CD14-positive monocyte (primary cell): ENCODE results near the gene RIPOR3. TPM values are rescaled to one million over a fixed set of nuclear protein-coding genes. Genes with fewer than 3 reads are reported as not detected.

Experiments used
- DNase-seq, 3 donors: peaks; one replicate each; pipeline ENCODE4 v3.0.0-alpha.2; 2011 to 2022
- H2AFZ ChIP-seq: 2 replicates; pipeline ENCODE4 v1.6.0; 2012; ENCODE audit warnings: mild to moderate bottlenecking, low read depth, low read length, inconsistent platforms; ENCODE audit not compliant: insufficient read depth, poor library complexity, severe bottlenecking
- H3K27ac ChIP-seq, 2 donors: 1 replicate in 1 of 2; 2 replicates in 1 of 2; pipeline ENCODE4 v1.5.1; 2012 to 2013; ENCODE audit warnings: low read length in 2 of 2, control low read depth in 1 of 2, inconsistent platforms in 1 of 2, low read depth in 1 of 2, mild to moderate bottlenecking in 1 of 2
- H3K27me3 ChIP-seq, 2 donors: one replicate each; pipeline versions ENCODE4 v1.6.0 to v1.6.1; 2011 to 2013; ENCODE audit warnings: low read length in 2 of 2; ENCODE audit not compliant: control insufficient read depth in 2 of 2, insufficient read depth in 2 of 2
- H3K36me3 ChIP-seq, 2 donors: replicated peaks in 1 of 2; 1 replicate in 1 of 2; 2 replicates in 1 of 2; pipeline versions ENCODE4 v1.5.1 to v1.6.1; 2012 to 2013; ENCODE audit warnings: low read length in 2 of 2, control low read depth in 1 of 2, inconsistent platforms in 1 of 2, mild to moderate bottlenecking in 1 of 2; ENCODE audit not compliant: insufficient read depth in 2 of 2, control insufficient read depth in 1 of 2
- H3K4me1 ChIP-seq, 2 donors: 1 replicate in 1 of 2; 2 replicates in 1 of 2; pipeline versions ENCODE4 v1.5.1 to v1.6.1; 2012 to 2013; ENCODE audit warnings: low read length in 2 of 2, control low read depth in 1 of 2, inconsistent platforms in 1 of 2, mild to moderate bottlenecking in 1 of 2, moderate library complexity in 1 of 2; ENCODE audit not compliant: insufficient read depth in 2 of 2, control insufficient read depth in 1 of 2
- H3K4me2 ChIP-seq: replicated peaks from 2 replicates; pipeline ENCODE3; 2012; ENCODE audit warnings: low read length, moderate library complexity, mild to moderate bottlenecking; ENCODE audit not compliant: poor library complexity, severe bottlenecking; ENCODE audit errors: extremely low read depth
- H3K4me3 ChIP-seq, 3 experiments: fragments of 200-600 bp in 1 of 3; sonication (generic) in 1 of 3; replicated peaks in 1 of 3; 1 replicate in 2 of 3; 2 replicates in 1 of 3; pipeline ENCODE4 v1.5.1; 2011 to 2013; ENCODE audit warnings: low read length in 3 of 3, mild to moderate bottlenecking in 3 of 3, control low read depth in 2 of 3, low read depth in 2 of 3, inconsistent platforms in 1 of 3, moderate library complexity in 1 of 3
- H3K79me2 ChIP-seq: 2 replicates; pipeline ENCODE4 v1.6.0; 2012; ENCODE audit warnings: mild to moderate bottlenecking, control low read depth, inconsistent platforms, low read length, moderate library complexity; ENCODE audit not compliant: insufficient read depth
- H3K9ac ChIP-seq: 2 replicates; pipeline ENCODE4 v1.6.0; 2017; ENCODE audit warnings: low read length, mild to moderate bottlenecking; ENCODE audit not compliant: insufficient read depth, poor library complexity, severe bottlenecking
- H3K9me3 ChIP-seq, 2 donors: replicated peaks in 1 of 2; 1 replicate in 1 of 2; 2 replicates in 1 of 2; pipeline versions ENCODE4 v1.5.1 to v1.6.1; 2012 to 2013; ENCODE audit warnings: low read length in 2 of 2, control low read depth in 1 of 2; ENCODE audit not compliant: control insufficient read depth in 1 of 2, insufficient read depth in 1 of 2
- H4K20me1 ChIP-seq: 2 replicates; pipeline ENCODE4 v1.6.0; 2012; ENCODE audit warnings: mild to moderate bottlenecking, low read length, control low read depth, moderate library complexity; ENCODE audit not compliant: insufficient read depth
- H3K27ac Mint-ChIP-seq, 7 donors: one replicate each; pipeline ENCODE4 v1.8.0; 2020; ENCODE audit warnings: mild to moderate bottlenecking in 7 of 7, mixed read lengths in 7 of 7, moderate library complexity in 6 of 7, inconsistent platforms in 2 of 7
- H3K27me3 Mint-ChIP-seq, 3 donors: one replicate each; pipeline ENCODE4 v1.8.0; 2021 to 2022; ENCODE audit warnings: low read depth in 3 of 3, mild to moderate bottlenecking in 3 of 3, mixed read lengths in 3 of 3, moderate library complexity in 3 of 3, inconsistent platforms in 1 of 3
- H3K36me3 Mint-ChIP-seq, 2 donors: one replicate each; pipeline ENCODE4 v1.8.0; 2020; ENCODE audit warnings: mixed read lengths in 2 of 2, inconsistent platforms in 1 of 2, mild to moderate bottlenecking in 1 of 2
- H3K4me1 Mint-ChIP-seq: one replicate; pipeline ENCODE4 v1.8.0; 2020; ENCODE audit warnings: mild to moderate bottlenecking, mixed read lengths
- H3K4me3 Mint-ChIP-seq, 2 donors: one replicate each; pipeline ENCODE4 v1.8.0; 2020; ENCODE audit warnings: mild to moderate bottlenecking in 2 of 2, mixed read lengths in 2 of 2, moderate library complexity in 1 of 2
- H3K9me3 Mint-ChIP-seq, 7 donors: one replicate each; pipeline ENCODE4 v1.8.0; 2020 to 2022; ENCODE audit warnings: mixed read lengths in 7 of 7, mild to moderate bottlenecking in 6 of 7, moderate library complexity in 6 of 7, inconsistent platforms in 2 of 7
- WGBS: methylation state at CpG from one replicate; pipeline ENCODE4 v1.1.5; 2013; ENCODE audit warnings: missing lambda C conversion rate; ENCODE audit not compliant: insufficient coverage; 5-methylcytosine and 5-hydroxymethylcytosine counted together
- intact Hi-C, 2 donors: fragments of 100-400 bp; cut with micrococcal nuclease; formaldehyde crosslinking; loops; one replicate each; pipeline versions ENCODE4 v1.15.0 to v1.15.1; 2023
- polyA plus RNA-seq, 3 donors: library from polyadenylated mRNA; depleted of rRNA in 1 of 3; unstranded in 2 of 3; stranded (reverse) in 1 of 3; fragments of 300-500 nt in 2 of 3; fragments of >200 nt in 1 of 3; fragmentation: Illumina TruSeq in 2 of 3; gene quantifications; 1 replicate in 2 of 3; 2 replicates in 1 of 3; pipeline ENCODE4 v1.2.3, GENCODE V29; 2012 to 2021
- TF ChIP-seq, protein P1 (sequence below): fragments of 200-600 bp; IDR thresholded peaks from one replicate; pipeline ENCODE4 v1.8.0; 2022; ENCODE audit warnings: antibody characterized with exemption, mild to moderate bottlenecking

Gene RIPOR3
- polyA plus RNA-seq, 3 donors: not detected

DNA sequence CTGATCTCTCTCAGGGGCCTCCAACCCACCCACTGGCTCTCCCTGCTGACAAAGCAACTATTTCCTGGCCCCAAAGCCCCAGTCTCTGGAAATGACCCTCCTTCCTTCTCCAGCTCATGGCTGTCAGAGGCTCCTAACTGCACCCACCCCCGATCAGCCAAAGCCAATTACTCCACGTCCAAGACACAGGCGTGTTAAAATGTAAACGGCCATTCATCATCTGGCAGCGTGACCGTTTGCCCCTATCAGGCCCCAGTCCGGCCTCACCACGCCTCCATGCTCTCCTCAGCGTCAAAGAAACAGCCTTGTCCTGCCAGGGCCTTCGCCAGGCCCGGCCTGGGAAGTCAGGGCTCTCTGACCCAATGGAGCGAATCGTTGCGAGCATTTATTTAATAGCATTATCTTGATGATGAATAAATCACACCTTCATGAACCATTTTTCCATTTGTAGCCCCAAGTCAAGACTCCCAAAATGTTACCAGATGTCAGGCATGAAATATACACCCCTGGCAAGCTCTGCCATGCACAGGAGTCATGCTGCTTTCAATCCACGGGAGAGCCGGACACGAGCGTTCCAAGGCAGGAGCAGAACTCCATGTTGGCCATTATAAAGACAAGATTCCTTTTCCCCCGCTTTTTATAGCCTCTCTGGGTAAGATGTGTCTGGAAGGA, 17.7 kb downstream of the RIPOR3 start:
- TF ChIP-seq, protein P1, sequence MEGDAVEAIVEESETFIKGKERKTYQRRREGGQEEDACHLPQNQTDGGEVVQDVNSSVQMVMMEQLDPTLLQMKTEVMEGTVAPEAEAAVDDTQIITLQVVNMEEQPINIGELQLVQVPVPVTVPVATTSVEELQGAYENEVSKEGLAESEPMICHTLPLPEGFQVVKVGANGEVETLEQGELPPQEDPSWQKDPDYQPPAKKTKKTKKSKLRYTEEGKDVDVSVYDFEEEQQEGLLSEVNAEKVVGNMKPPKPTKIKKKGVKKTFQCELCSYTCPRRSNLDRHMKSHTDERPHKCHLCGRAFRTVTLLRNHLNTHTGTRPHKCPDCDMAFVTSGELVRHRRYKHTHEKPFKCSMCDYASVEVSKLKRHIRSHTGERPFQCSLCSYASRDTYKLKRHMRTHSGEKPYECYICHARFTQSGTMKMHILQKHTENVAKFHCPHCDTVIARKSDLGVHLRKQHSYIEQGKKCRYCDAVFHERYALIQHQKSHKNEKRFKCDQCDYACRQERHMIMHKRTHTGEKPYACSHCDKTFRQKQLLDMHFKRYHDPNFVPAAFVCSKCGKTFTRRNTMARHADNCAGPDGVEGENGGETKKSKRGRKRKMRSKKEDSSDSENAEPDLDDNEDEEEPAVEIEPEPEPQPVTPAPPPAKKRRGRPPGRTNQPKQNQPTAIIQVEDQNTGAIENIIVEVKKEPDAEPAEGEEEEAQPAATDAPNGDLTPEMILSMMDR: no peak
- H3K4me1 Mint-ChIP-seq: no peaks in the 10 kb centered on the region
- H3K9me3 ChIP-seq: no peaks in the 10 kb centered on the region
- no peaks in the 10 kb centered on the region for H3K36me3 ChIP-seq
- intact Hi-C loops: no loop called here
- no peak overlapping the region for H3K4me2 ChIP-seq
- H3K27me3 ChIP-seq: no peaks in the 10 kb centered on the region
- H3K4me3 ChIP-seq: no peak overlapping the region
- no peaks in the 10 kb centered on the region for H3K36me3 Mint-ChIP-seq
- no peak overlapping the region for H3K27ac Mint-ChIP-seq
- WGBS: 96% methylated on average over 10 of the region's 19 CpGs
- peaks cover 1 to 6% (median 1%) of the 10 kb centered on the region in 3 donors for H3K27me3 Mint-ChIP-seq
- no peaks in the 10 kb centered on the region for H3K79me2 ChIP-seq
- no peak overlapping the region for H3K4me3 Mint-ChIP-seq
- peaks cover 0 to 2% (median 0%) of the 10 kb centered on the region in 7 donors for H3K9me3 Mint-ChIP-seq
- no peak overlapping the region for H2AFZ ChIP-seq
- H3K9ac ChIP-seq: no peak overlapping the region
- DNase-seq: no peak
- no peaks in the 10 kb centered on the region for H3K4me1 ChIP-seq
- H3K27ac ChIP-seq: no peak overlapping the region
- H4K20me1 ChIP-seq: no peaks in the 10 kb centered on the region

DNA sequence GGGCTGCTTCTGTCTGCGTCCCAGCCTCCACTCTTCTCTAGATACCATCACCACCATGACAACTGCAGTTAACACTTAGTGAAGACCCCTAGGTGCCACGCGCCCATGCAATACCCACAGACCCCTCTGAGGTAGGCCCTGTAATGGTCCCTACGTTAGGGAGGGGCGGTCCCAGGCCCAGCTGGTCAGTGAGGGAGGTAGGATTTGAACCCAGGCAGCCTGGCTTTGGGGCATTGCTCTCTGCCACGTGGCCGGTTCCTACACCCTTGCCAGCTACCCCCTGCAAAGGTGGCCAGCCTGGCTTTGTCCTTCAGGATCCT, 18.2 kb downstream of the RIPOR3 start:
- H2AFZ ChIP-seq: no peak overlapping the region
- intact Hi-C loops: no loop called here
- H3K27ac ChIP-seq: no peak overlapping the region
- H3K79me2 ChIP-seq: no peaks in the 10 kb centered on the region
- H3K4me2 ChIP-seq: no peak overlapping the region
- 90% methylated on average over 3 of the region's 7 CpGs for WGBS
- TF ChIP-seq, protein P1: no peak
- H3K36me3 ChIP-seq: no peaks in the 10 kb centered on the region
- H3K9me3 ChIP-seq: no peaks in the 10 kb centered on the region
- Mint-ChIP-seq H3K9me3 (peaks cover 0 to 2% (median 0%) of the 10 kb centered on the region in 7 donors), H3K27me3 (peaks cover 1 to 6% (median 1%) of the 10 kb centered on the region in 3 donors), H3K36me3 (no peaks in the 10 kb centered on the region), H3K4me3 (no peak overlapping the region), H3K27ac (no peak overlapping the region), H3K4me1 (no peaks in the 10 kb centered on the region)
- DNase-seq: no peak
- no peak overlapping the region for H3K9ac ChIP-seq
- H3K27me3 ChIP-seq: no peaks in the 10 kb centered on the region
- H4K20me1 ChIP-seq: no peaks in the 10 kb centered on the region
- H3K4me1 ChIP-seq: no peaks in the 10 kb centered on the region
- no peak overlapping the region for H3K4me3 ChIP-seq
